IMR-90 (cell line): Measurements from ENCODE around the gene TGFBR2.

Source experiments
- BHLHE40 ChIP-seq: fragments of 150-350 bp; IDR thresholded peaks from 2 replicates; pipeline ENCODE4 v1.6.1; 2016; ENCODE audit warnings: mild to moderate bottlenecking, low read depth, low read length
- CEBPB ChIP-seq: IDR thresholded peaks from 2 replicates; pipeline ENCODE4 v1.6.1; 2012; ENCODE audit warnings: low read depth, low read length, improper control_type of control experiment
- CHD1 ChIP-seq: IDR thresholded peaks from 2 replicates; pipeline ENCODE4 v1.6.1; 2012; ENCODE audit warnings: low read depth, low read length, improper control_type of control experiment
- MAFK ChIP-seq: IDR thresholded peaks from 2 replicates; pipeline ENCODE4 v1.6.1; 2012; ENCODE audit warnings: low read depth, low read length, improper control_type of control experiment
- POLR2A ChIP-seq: IDR thresholded peaks from 2 replicates; pipeline ENCODE4 v1.6.1; 2012; ENCODE audit warnings: mild to moderate bottlenecking, low read depth, low read length
- RAD21 ChIP-seq: IDR thresholded peaks from 2 replicates; pipeline ENCODE4 v1.6.1; 2012; ENCODE audit warnings: low read length, improper control_type of control experiment
- RFX5 ChIP-seq: IDR thresholded peaks from 2 replicates; pipeline ENCODE4 v1.8.0; 2012; ENCODE audit warnings: low read depth, mild to moderate bottlenecking, low read length, moderate library complexity
- SMC3 ChIP-seq: fragments of 150-350 bp; IDR thresholded peaks from 2 replicates; pipeline ENCODE4 v1.6.1; 2016; ENCODE audit warnings: low read depth, mild to moderate bottlenecking, antibody characterized with exemption, low read length, moderate library complexity
- TF ChIP-seq, protein P1 (sequence below): conservative IDR thresholded peaks from 2 replicates; pipeline ENCODE4 v1.5.1; 2012; ENCODE audit warnings: mild to moderate bottlenecking, low read depth, low read length, improper control_type of control experiment

DNA sequence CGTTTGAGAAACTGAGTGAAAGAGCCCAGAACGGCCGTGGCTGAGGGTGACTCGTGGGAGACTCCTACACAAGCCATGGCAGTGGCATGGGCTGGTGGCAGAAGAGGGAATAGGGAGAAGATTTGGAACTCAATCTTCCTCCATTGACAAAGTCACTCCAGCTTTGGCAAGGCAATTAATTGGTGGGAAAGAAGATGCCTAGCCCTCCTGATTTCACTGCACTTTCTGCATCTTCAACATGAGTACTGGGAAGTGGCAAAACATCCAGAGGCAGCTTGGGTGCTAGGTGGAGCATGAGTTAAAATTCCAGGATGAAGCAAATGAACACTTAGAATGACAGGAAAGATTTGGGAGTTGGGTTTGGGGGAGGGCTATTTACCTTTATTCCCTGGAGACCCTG is 1.4 kb upstream of the TGFBR2 start:
- no peak for TF ChIP-seq RAD21
- TF ChIP-seq, protein P1, sequence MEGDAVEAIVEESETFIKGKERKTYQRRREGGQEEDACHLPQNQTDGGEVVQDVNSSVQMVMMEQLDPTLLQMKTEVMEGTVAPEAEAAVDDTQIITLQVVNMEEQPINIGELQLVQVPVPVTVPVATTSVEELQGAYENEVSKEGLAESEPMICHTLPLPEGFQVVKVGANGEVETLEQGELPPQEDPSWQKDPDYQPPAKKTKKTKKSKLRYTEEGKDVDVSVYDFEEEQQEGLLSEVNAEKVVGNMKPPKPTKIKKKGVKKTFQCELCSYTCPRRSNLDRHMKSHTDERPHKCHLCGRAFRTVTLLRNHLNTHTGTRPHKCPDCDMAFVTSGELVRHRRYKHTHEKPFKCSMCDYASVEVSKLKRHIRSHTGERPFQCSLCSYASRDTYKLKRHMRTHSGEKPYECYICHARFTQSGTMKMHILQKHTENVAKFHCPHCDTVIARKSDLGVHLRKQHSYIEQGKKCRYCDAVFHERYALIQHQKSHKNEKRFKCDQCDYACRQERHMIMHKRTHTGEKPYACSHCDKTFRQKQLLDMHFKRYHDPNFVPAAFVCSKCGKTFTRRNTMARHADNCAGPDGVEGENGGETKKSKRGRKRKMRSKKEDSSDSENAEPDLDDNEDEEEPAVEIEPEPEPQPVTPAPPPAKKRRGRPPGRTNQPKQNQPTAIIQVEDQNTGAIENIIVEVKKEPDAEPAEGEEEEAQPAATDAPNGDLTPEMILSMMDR: no peak
- no peak for TF ChIP-seq POLR2A
- TF ChIP-seq CEBPB: no peak
- no peak for TF ChIP-seq SMC3
- no peak for TF ChIP-seq RFX5
- no peak for TF ChIP-seq MAFK
- TF ChIP-seq BHLHE40: no peak
- no peak for TF ChIP-seq CHD1
